ENCODE data around the gene KIAA0825.

DNA sequence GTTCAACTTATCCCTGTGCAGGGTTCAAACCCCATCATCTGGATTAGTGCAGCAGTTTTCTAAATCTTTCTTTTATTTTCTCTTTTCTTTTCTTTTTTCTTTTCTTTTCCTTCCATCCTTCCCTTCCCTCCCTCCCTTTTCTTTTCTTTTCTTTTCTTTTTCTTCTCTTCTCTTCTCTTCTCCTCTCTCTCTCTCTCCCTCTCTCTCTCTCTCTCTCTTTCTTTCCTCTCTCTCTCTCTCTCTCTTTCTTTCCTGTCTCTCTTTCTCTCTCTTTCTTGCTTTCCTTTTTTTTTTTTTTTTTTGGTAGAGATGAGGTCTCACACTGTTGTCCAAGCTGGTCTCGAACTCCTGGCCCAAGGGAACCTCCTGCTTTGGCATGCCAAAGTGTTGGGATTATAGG, 53.6 kb downstream of the KIAA0825 start:
- TF ChIP-seq, protein P1, sequence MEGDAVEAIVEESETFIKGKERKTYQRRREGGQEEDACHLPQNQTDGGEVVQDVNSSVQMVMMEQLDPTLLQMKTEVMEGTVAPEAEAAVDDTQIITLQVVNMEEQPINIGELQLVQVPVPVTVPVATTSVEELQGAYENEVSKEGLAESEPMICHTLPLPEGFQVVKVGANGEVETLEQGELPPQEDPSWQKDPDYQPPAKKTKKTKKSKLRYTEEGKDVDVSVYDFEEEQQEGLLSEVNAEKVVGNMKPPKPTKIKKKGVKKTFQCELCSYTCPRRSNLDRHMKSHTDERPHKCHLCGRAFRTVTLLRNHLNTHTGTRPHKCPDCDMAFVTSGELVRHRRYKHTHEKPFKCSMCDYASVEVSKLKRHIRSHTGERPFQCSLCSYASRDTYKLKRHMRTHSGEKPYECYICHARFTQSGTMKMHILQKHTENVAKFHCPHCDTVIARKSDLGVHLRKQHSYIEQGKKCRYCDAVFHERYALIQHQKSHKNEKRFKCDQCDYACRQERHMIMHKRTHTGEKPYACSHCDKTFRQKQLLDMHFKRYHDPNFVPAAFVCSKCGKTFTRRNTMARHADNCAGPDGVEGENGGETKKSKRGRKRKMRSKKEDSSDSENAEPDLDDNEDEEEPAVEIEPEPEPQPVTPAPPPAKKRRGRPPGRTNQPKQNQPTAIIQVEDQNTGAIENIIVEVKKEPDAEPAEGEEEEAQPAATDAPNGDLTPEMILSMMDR (conservative IDR thresholded peaks at IDR 0.05; ENCODE audit: low read depth, low read length): no peak
- TF ChIP-seq EZH2 (IDR thresholded peaks at IDR 0.05; ENCODE audit: low read length, unreplicated experiment) (no peak), EZH2phosphoT487 (IDR thresholded peaks at IDR 0.05; ENCODE audit: borderline replicate concordance, low read length) (no peak)

Measured in PC-3 (cell line).